ENCODE measurements around the gene NCKAP1.
"Not testable (repeated sequence)": the region's sequence is repeated elsewhere in the genome, so short reads cannot be mapped to it uniquely, and the experiment has no call there.

- TF ChIP-seq POLR2A, CTCF (IDR thresholded peaks at IDR 0.05): not testable (repeated sequence)
Measured at GRCh38 chr2:182880100-182880499, 158.2 kb downstream of the NCKAP1 start.

Measured in gastroesophageal sphincter (tissue), 3 donors.